ENCODE data around the gene CACNA1A. TPM values are rescaled to one million over a fixed set of nuclear protein-coding genes. Genes with fewer than 3 reads are reported as not detected.

CACNA1A gene
- total and polyA plus RNA-seq, 2 experiments from 2014 or later: 2.0 TPM

DNA sequence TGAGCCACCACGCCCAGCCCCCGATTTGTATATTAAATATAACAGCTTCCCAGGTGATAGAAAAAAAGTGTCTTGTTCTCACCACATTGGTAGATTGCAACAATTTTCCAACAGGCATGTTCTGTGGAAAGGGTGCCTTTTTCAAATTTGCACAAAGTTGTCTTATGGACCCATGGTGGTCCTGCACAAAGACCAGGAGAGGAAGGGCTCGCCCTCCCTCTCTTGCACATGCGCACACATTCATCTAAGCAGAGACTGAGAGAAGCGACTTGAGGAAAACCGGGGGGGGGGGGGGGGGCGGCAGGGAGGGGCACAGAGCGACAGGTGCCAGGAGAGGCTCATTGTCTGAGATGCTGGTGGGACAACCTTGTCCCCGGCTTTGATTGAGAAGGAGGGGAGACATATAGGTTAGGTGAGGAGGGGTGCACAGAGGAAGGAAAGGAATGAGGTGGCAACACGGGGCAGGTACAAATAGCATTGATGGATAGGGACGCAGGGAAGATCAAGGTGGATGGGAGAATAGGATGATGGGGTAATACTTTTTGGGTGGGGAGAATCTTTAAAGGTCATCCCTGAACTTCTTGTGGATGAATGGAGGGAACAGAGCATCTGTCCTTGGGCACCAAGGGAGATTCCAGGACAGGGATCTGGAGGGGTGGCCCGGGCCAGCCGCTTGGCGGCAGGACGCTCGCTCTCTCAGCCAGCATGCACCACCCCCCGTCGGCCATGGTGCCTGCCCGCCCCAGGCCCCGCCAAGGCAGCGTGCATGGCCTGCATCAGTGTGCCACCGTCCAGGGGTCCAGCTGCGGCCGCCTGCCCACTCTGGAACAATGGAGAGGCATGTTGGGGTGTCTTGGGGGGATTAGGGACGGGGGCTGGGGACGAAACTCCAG lies 280.1 kb downstream of the CACNA1A start:
- H3K4me3 ChIP-seq: no peak overlapping the region
- DNase-seq (ENCODE audit: low spot score): no peak
- no peaks in the 10 kb centered on the region for H3K27me3 ChIP-seq
- no peak overlapping the region for H2AFZ ChIP-seq
- no peaks in the 10 kb centered on the region for H3K9me2 ChIP-seq (replicated peaks; ENCODE audit: insufficient read depth)
- H3K79me2 ChIP-seq: no peaks in the 10 kb centered on the region
- no peaks in the 10 kb centered on the region for H3K4me1 ChIP-seq (ENCODE audit: insufficient read depth)
- H3K36me3 ChIP-seq (replicated peaks; ENCODE audit: insufficient read depth, low read depth): no peaks in the 10 kb centered on the region
- no peak overlapping the region for H3K4me2 ChIP-seq
- H3K9me3 ChIP-seq (ENCODE audit: low read depth): no peaks in the 10 kb centered on the region
- H3K27ac ChIP-seq: no peak overlapping the region
- WGBS (ENCODE audit: low lambda C conversion rate, missing lambda C conversion rate): 91% methylated on average over 22 of the region's 26 CpGs
- H4K20me1 ChIP-seq (ENCODE audit: insufficient read depth, poor library complexity, severe bottlenecking): no peaks in the 10 kb centered on the region
- TF ChIP-seq EZH2phosphoT487 (IDR thresholded peaks at IDR 0.05; ENCODE audit: low read depth, severe bottlenecking, unreplicated experiment): no peak
- TF ChIP-seq EZH2 (IDR thresholded peaks at IDR 0.05; ENCODE audit: borderline replicate concordance): no peak
- TF ChIP-seq, protein P1, sequence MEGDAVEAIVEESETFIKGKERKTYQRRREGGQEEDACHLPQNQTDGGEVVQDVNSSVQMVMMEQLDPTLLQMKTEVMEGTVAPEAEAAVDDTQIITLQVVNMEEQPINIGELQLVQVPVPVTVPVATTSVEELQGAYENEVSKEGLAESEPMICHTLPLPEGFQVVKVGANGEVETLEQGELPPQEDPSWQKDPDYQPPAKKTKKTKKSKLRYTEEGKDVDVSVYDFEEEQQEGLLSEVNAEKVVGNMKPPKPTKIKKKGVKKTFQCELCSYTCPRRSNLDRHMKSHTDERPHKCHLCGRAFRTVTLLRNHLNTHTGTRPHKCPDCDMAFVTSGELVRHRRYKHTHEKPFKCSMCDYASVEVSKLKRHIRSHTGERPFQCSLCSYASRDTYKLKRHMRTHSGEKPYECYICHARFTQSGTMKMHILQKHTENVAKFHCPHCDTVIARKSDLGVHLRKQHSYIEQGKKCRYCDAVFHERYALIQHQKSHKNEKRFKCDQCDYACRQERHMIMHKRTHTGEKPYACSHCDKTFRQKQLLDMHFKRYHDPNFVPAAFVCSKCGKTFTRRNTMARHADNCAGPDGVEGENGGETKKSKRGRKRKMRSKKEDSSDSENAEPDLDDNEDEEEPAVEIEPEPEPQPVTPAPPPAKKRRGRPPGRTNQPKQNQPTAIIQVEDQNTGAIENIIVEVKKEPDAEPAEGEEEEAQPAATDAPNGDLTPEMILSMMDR (IDR thresholded peaks at IDR 0.05; ENCODE audit: poor library complexity): no peak

DNA sequence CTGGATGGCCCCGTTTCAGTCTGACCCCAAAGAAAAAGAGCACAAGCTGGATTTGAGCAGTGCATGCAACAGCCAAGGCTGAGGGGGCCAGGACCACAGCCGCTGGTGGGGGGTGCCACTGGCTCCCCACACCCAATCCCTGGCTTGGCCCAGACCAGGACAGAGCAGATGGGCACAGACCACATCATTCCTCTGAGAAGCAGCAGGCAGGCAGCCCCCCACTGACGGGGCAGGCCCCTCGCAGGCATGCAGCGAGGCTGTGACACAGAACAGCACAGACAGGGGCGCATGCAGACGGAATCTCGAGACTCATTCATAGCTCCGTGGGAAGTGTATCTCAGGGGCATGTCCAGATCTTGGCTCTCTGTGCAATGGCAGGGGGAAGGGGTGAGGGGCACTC lies 281.2 kb downstream of the CACNA1A start:
- Histone ChIP-seq H3K79me2 (no peaks in the 10 kb centered on the region), H3K27ac (no peak overlapping the region), H2AFZ (no peak overlapping the region), H3K27me3 (no peaks in the 10 kb centered on the region), H3K9me2 (replicated peaks; ENCODE audit: insufficient read depth) (no peaks in the 10 kb centered on the region), H3K4me1 (ENCODE audit: insufficient read depth) (no peaks in the 10 kb centered on the region), H4K20me1 (ENCODE audit: insufficient read depth, poor library complexity, severe bottlenecking) (no peaks in the 10 kb centered on the region), H3K9me3 (ENCODE audit: low read depth) (no peaks in the 10 kb centered on the region), H3K36me3 (replicated peaks; ENCODE audit: insufficient read depth, low read depth) (no peaks in the 10 kb centered on the region), H3K4me2 (no peak overlapping the region), H3K4me3 (no peak overlapping the region)
- 75% methylated on average over 8 of the region's 9 CpGs for WGBS (ENCODE audit: low lambda C conversion rate, missing lambda C conversion rate)
- no peak for DNase-seq (ENCODE audit: low spot score)
- no peak for TF ChIP-seq EZH2 (IDR thresholded peaks at IDR 0.05; ENCODE audit: borderline replicate concordance)
- no peak for TF ChIP-seq EZH2phosphoT487 (IDR thresholded peaks at IDR 0.05; ENCODE audit: low read depth, severe bottlenecking, unreplicated experiment)
- TF ChIP-seq, protein P1 (IDR thresholded peaks at IDR 0.05; ENCODE audit: poor library complexity): no peak

DNA sequence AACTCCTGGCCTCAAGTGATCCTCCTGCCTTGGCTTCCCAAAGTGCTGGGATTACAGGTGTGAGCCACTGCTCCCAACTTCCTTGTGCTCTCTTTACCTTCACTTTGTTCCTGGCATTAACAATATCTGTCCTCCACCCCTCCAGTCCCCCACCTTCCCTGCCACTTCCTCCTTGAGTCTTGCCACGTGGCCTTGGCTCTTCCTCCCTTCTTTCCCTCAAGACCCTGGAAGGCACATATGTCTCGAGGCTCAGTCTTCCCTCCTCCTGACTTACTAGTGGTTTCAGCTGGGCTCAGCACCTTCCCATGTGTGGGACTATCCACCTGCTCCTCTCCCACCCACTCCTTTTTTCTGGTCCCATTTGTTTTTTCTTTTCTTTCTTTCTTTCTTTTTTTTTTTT lies 285.4 kb downstream of the CACNA1A start:
- no peak for DNase-seq (ENCODE audit: low spot score)
- WGBS (ENCODE audit: low lambda C conversion rate, missing lambda C conversion rate): 47% methylated on average over 2 of the region's 2 CpGs
- TF ChIP-seq, protein P1 (IDR thresholded peaks at IDR 0.05; ENCODE audit: poor library complexity): no peak
- TF ChIP-seq EZH2phosphoT487 (IDR thresholded peaks at IDR 0.05; ENCODE audit: low read depth, severe bottlenecking, unreplicated experiment) (no peak), EZH2 (IDR thresholded peaks at IDR 0.05; ENCODE audit: borderline replicate concordance) (no peak)

More for the DNA sequence above, 285.4 kb downstream of the CACNA1A start:
- Histone ChIP-seq H3K9me2 (replicated peaks; ENCODE audit: insufficient read depth) (no peaks in the 10 kb centered on the region), H3K27me3 (no peaks in the 10 kb centered on the region), H2AFZ (no peak overlapping the region), H3K79me2 (no peaks in the 10 kb centered on the region), H3K36me3 (replicated peaks; ENCODE audit: insufficient read depth, low read depth) (no peaks in the 10 kb centered on the region), H3K9me3 (ENCODE audit: low read depth) (no peaks in the 10 kb centered on the region), H3K4me1 (ENCODE audit: insufficient read depth) (no peaks in the 10 kb centered on the region), H3K4me2 (no peak overlapping the region), H3K27ac (no peak overlapping the region), H3K4me3 (no peak overlapping the region), H4K20me1 (ENCODE audit: insufficient read depth, poor library complexity, severe bottlenecking) (no peaks in the 10 kb centered on the region)
